GM12878 (cell line): ENCODE data around the gene TMEM259. TPM values are rescaled to one million over a fixed set of nuclear protein-coding genes. Genes with fewer than 3 reads are reported as not detected.

Source experiments
- ATAC-seq: fragments of 200-7000 bp; cut with Tn5 transposase; 3 replicates; pipeline ENCODE4 v1.9.1; 2020; ENCODE audit warnings: mild to moderate bottlenecking, moderate library complexity
- BruUV-seq: library from RNA; stranded (reverse); fragments of 400-500 nt; replicated peaks from 2 replicates; lab custom pipeline; 2021; lab: Mats Ljungman, UMichigan
- CTCF ChIA-PET: fragments of 300-600 bp; sonication (Branson Sonifier 250); formaldehyde crosslinking; extraction: SDS; loops from one replicate; lab custom pipeline; 2021; ENCODE audit warnings: inconsistent platforms; lab: Yijun Ruan, JAX
- POLR2A ChIA-PET: fragments of 350-600 bp; formaldehyde crosslinking; extraction: SDS; loops from one replicate; lab custom pipeline; 2021; ENCODE audit warnings: inconsistent platforms; lab: Charles Lee
- RAD21 ChIA-PET: fragments of 300-600 bp; sonication (Branson Sonifier 250); formaldehyde crosslinking; loops from one replicate; lab custom pipeline; 2023; ENCODE audit warnings: antibody characterized with exemption; ENCODE audit not compliant: unreplicated experiment; lab: Charles Lee
- SMC1A ChIA-PET: fragments of 300-600 bp; sonication (Branson Sonifier 250); formaldehyde crosslinking; loops from one replicate; lab custom pipeline; 2023; ENCODE audit not compliant: unreplicated experiment, uncharacterized antibody; lab: Charles Lee
- DNase-seq: peaks from one replicate; pipeline ENCODE4 v3.0.0-alpha.2; 2011; ENCODE audit warnings: low read depth, low spot score
- FAIRE-seq: peaks from 3 replicates; lab custom pipeline; 2011; peaks lifted over from hg19 to GRCh38; lab: Jason Lieb, UNC
- H2AFZ ChIP-seq: 2 replicates; pipeline ENCODE4 v1.6.0; 2011; ENCODE audit warnings: low read depth, low read length, control low read depth; ENCODE audit not compliant: control insufficient read depth
- H3K27ac ChIP-seq: 2 replicates; pipeline ENCODE4 v1.5.1; 2011; ENCODE audit warnings: control low read depth; ENCODE audit not compliant: control insufficient read depth, insufficient read depth
- H3K27me3 ChIP-seq, 2 experiments: replicated peaks in 1 of 2; 2 replicates each; pipeline versions ENCODE4 v1.6.0 to v1.6.1; 2011; ENCODE audit warnings: low read length in 1 of 2; ENCODE audit not compliant: control insufficient read depth in 2 of 2, insufficient read depth in 2 of 2
- H3K36me3 ChIP-seq, 2 experiments: 2 replicates each; pipeline ENCODE4 v1.5.1; 2011; ENCODE audit warnings: low read length in 1 of 2; ENCODE audit not compliant: control insufficient read depth in 2 of 2, insufficient read depth in 2 of 2
- H3K4me1 ChIP-seq: 2 replicates; pipeline ENCODE4 v1.6.1; 2011; ENCODE audit warnings: mild to moderate bottlenecking, low read length, moderate library complexity, mixed read lengths; ENCODE audit not compliant: control insufficient read depth, insufficient read depth
- H3K4me2 ChIP-seq: 2 replicates; pipeline ENCODE4 v1.6.0; 2011; ENCODE audit warnings: control low read depth; ENCODE audit not compliant: control insufficient read depth, insufficient read depth
- H3K4me3 ChIP-seq: fragments of 200-600 bp; sonication (generic); 2 replicates; pipeline ENCODE4 v1.5.1; 2016
- H3K79me2 ChIP-seq: 2 replicates; pipeline ENCODE4 v1.6.0; 2011; ENCODE audit warnings: low read length; ENCODE audit not compliant: control insufficient read depth, insufficient read depth
- H3K9ac ChIP-seq: 2 replicates; pipeline ENCODE4 v1.8.0; 2011; ENCODE audit warnings: low read length, control low read depth, mixed read lengths; ENCODE audit not compliant: control insufficient read depth, insufficient read depth
- H3K9me3 ChIP-seq: replicated peaks from 3 replicates; pipeline ENCODE4 v1.5.1; 2011; ENCODE audit warnings: mild to moderate bottlenecking, low read length; ENCODE audit not compliant: control insufficient read depth, insufficient read depth
- H4K20me1 ChIP-seq: 2 replicates; pipeline ENCODE4 v1.6.0; 2011; ENCODE audit not compliant: control insufficient read depth, insufficient read depth
- BACH1 ChIP-seq: fragments of 450-650 bp; IDR thresholded peaks from 2 replicates; pipeline ENCODE4 v1.6.1; 2017; ENCODE audit warnings: mild to moderate bottlenecking, borderline replicate concordance
- CREB1 ChIP-seq: IDR thresholded peaks from 2 replicates; pipeline ENCODE4 v1.6.1; 2012; ENCODE audit warnings: low read depth, mild to moderate bottlenecking, inconsistent platforms
- EED ChIP-seq: sonication (generic); IDR thresholded peaks from 2 replicates; pipeline ENCODE4 v1.6.1; 2016; ENCODE audit warnings: antibody characterized with exemption, low read depth
- HCFC1 ChIP-seq: fragments of 150-350 bp; IDR thresholded peaks from 2 replicates; pipeline ENCODE4 v1.6.1; 2014; ENCODE audit warnings: low read length
- KAT2A ChIP-seq: conservative IDR thresholded peaks from 2 replicates; pipeline ENCODE4 v1.6.1; 2011; ENCODE audit warnings: low read depth, low read length; ENCODE audit not compliant: control insufficient read depth
- KLF5 ChIP-seq: fragments of 450-650 bp; IDR thresholded peaks from 2 replicates; pipeline ENCODE4 v1.6.1; 2014; ENCODE audit warnings: mild to moderate bottlenecking; ENCODE audit not compliant: partially characterized antibody
- MTA3 ChIP-seq: IDR thresholded peaks from 2 replicates; pipeline ENCODE4 v1.6.1; 2012; ENCODE audit warnings: low read length, inconsistent platforms, borderline replicate concordance
- NR2F1 ChIP-seq: fragments of 450-650 bp; conservative IDR thresholded peaks from 2 replicates; pipeline ENCODE4 v1.6.1; 2017; ENCODE audit warnings: mild to moderate bottlenecking
- SMAD5 ChIP-seq: IDR thresholded peaks from 2 replicates; pipeline ENCODE4 v1.6.1; 2016; ENCODE audit warnings: antibody characterized with exemption, low read depth
- TBL1XR1 ChIP-seq: IDR thresholded peaks from 2 replicates; pipeline ENCODE4 v1.6.1; 2012; ENCODE audit warnings: low read depth, low read length, improper control_type of control experiment
- TCF7 ChIP-seq: IDR thresholded peaks from 2 replicates; pipeline ENCODE4 v1.6.1; 2014; ENCODE audit warnings: antibody characterized with exemption, borderline replicate concordance
- WGBS: methylation state at CpG from one replicate; pipeline ENCODE4 v1.1.6; 2016; ENCODE audit warnings: low lambda C conversion rate; ENCODE audit not compliant: insufficient replicate concordance, insufficient coverage; ENCODE audit errors: missing lambda C conversion rate; 5-methylcytosine and 5-hydroxymethylcytosine counted together
- in situ Hi-C: fragments of 300-500 bp; cut with MboI; formaldehyde crosslinking; loops from 9 replicates; pipeline ENCODE4 v1.14.3; 2018; ENCODE audit warnings: mixed read lengths
- intact Hi-C: fragments of 100-400 bp; cut with micrococcal nuclease; formaldehyde crosslinking; loops from one replicate; pipeline ENCODE4 v1.14.2; 2022; ENCODE audit not compliant: unreplicated experiment
- polyA plus RNA-seq, 11 experiments: library from polyadenylated mRNA; depleted of rRNA in 4 of 11; unstranded in 6 of 11; stranded (reverse) in 5 of 11; fragments of >200 nt; fragmentation: Nextera tagmentation in 4 of 11; fragmentation: Illumina TruSeq in 1 of 11; extraction: Ambion mirVana in 4 of 11; extraction: Trizol in 1 of 11; gene quantifications; 1 replicate in 1 of 11; 2 replicates in 10 of 11; pipeline versions ENCODE4 v1.2.1 to v1.2.3, GENCODE V29; 2011 to 2016; ENCODE audit warnings: inconsistent platforms in 2 of 11, missing spikeins in 2 of 11, low read depth in 1 of 11
- total RNA-seq, 4 experiments: library from RNA; depleted of rRNA in 3 of 4; stranded (reverse); fragments of >200 nt in 3 of 4; fragmentation: Illumina TruSeq in 1 of 4; extraction: Trizol in 1 of 4; gene quantifications; 2 replicates each; pipeline versions ENCODE4 v1.2.1 to v1.2.3, GENCODE V29; 2013 to 2021

The TMEM259 gene
- total and polyA plus RNA-seq, 10 of the 15 experiments (the other 5 are each of a cell fraction or from before 2014, with no cell fraction given) = 0.43 to 184 (median 62.0) TPM

DNA sequence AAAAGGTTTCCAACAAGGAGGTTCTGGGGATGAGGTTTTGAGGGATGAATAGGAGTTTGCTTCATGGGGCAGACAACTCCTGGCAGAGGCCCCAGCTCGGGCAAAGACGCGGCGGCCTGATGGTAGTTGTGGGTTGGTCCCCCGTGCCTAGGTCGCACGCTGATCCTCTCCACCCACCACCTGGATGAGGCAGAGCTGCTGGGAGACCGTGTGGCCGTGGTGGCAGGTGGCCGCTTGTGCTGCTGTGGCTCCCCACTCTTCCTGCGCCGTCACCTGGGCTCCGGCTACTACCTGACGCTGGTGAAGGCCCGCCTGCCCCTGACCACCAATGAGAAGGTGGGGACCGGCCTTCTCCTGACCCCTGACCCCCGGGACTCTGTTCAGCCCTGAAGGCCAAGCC is 30.9 kb upstream of the TMEM259 start:
- Histone ChIP-seq H3K4me3 (no peak overlapping the region), H3K9me3 (no peaks in the 10 kb centered on the region), H3K27me3 (no peaks in the 10 kb centered on the region), H3K4me2 (no peak overlapping the region), H3K9ac (no peak overlapping the region), H3K27ac (no peak overlapping the region), H3K79me2 (no peaks in the 10 kb centered on the region), H4K20me1 (no peaks in the 10 kb centered on the region), H2AFZ (no peak overlapping the region), H3K4me1 (no peaks in the 10 kb centered on the region), H3K36me3 (peaks cover 0 to 1% of the 10 kb centered on the region in 2 experiments; a peak in 2 of 4 replicates)
- intact Hi-C loops = no loop called here
- ChIA-PET CTCF (no interaction called here), POLR2A (no interaction called here), SMC1A (no interaction called here), RAD21 (no interaction called here)
- WGBS = 79% methylated on average over 17 of the region's 17 CpGs
- FAIRE-seq (no peak), DNase-seq (no peak), ATAC-seq (no peak)
- in situ Hi-C loops = no loop called here
- no peak for TF ChIP-seq NR2F1
- no peak for TF ChIP-seq TCF7
- no peak for TF ChIP-seq HCFC1
- TF ChIP-seq KLF5 = no peak
- no peak for TF ChIP-seq EED
- no peak for TF ChIP-seq MTA3
- no peak for TF ChIP-seq KAT2A
- TF ChIP-seq SMAD5 = no peak
- no peak for TF ChIP-seq BACH1
- no peak for TF ChIP-seq TBL1XR1
- no peak for TF ChIP-seq CREB1
- no TSS peak for BruUV-seq
